GM12878 (cell line): ENCODE results near the gene PIGU. TPM values are rescaled to one million over a fixed set of nuclear protein-coding genes. Genes with fewer than 3 reads are reported as not detected.

Experiments used
- ATAC-seq: fragments of 200-7000 bp; cut with Tn5 transposase; 3 replicates; pipeline ENCODE4 v1.9.1; 2020; ENCODE audit warnings: mild to moderate bottlenecking, moderate library complexity
- BruUV-seq: library from RNA; stranded (reverse); fragments of 400-500 nt; replicated peaks from 2 replicates; lab custom pipeline; 2021; lab: Mats Ljungman, UMichigan
- CTCF ChIA-PET: fragments of 300-600 bp; sonication (Branson Sonifier 250); formaldehyde crosslinking; extraction: SDS; loops from one replicate; lab custom pipeline; 2021; ENCODE audit warnings: inconsistent platforms; lab: Yijun Ruan, JAX
- POLR2A ChIA-PET: fragments of 350-600 bp; formaldehyde crosslinking; extraction: SDS; loops from one replicate; lab custom pipeline; 2021; ENCODE audit warnings: inconsistent platforms; lab: Charles Lee
- RAD21 ChIA-PET: fragments of 300-600 bp; sonication (Branson Sonifier 250); formaldehyde crosslinking; loops from one replicate; lab custom pipeline; 2023; ENCODE audit warnings: antibody characterized with exemption; ENCODE audit not compliant: unreplicated experiment; lab: Charles Lee
- SMC1A ChIA-PET: fragments of 300-600 bp; sonication (Branson Sonifier 250); formaldehyde crosslinking; loops from one replicate; lab custom pipeline; 2023; ENCODE audit not compliant: unreplicated experiment, uncharacterized antibody; lab: Charles Lee
- DNase-seq: peaks from one replicate; pipeline ENCODE4 v3.0.0-alpha.2; 2011; ENCODE audit warnings: low read depth, low spot score
- FAIRE-seq: peaks from 3 replicates; lab custom pipeline; 2011; peaks lifted over from hg19 to GRCh38; lab: Jason Lieb, UNC
- H2AFZ ChIP-seq: 2 replicates; pipeline ENCODE4 v1.6.0; 2011; ENCODE audit warnings: low read depth, low read length, control low read depth; ENCODE audit not compliant: control insufficient read depth
- H3K27ac ChIP-seq: 2 replicates; pipeline ENCODE4 v1.5.1; 2011; ENCODE audit warnings: control low read depth; ENCODE audit not compliant: control insufficient read depth, insufficient read depth
- H3K27me3 ChIP-seq, 2 experiments: replicated peaks in 1 of 2; 2 replicates each; pipeline versions ENCODE4 v1.6.0 to v1.6.1; 2011; ENCODE audit warnings: low read length in 1 of 2; ENCODE audit not compliant: control insufficient read depth in 2 of 2, insufficient read depth in 2 of 2
- H3K36me3 ChIP-seq, 2 experiments: 2 replicates each; pipeline ENCODE4 v1.5.1; 2011; ENCODE audit warnings: low read length in 1 of 2; ENCODE audit not compliant: control insufficient read depth in 2 of 2, insufficient read depth in 2 of 2
- H3K4me1 ChIP-seq: 2 replicates; pipeline ENCODE4 v1.6.1; 2011; ENCODE audit warnings: mild to moderate bottlenecking, low read length, moderate library complexity, mixed read lengths; ENCODE audit not compliant: control insufficient read depth, insufficient read depth
- H3K4me2 ChIP-seq: 2 replicates; pipeline ENCODE4 v1.6.0; 2011; ENCODE audit warnings: control low read depth; ENCODE audit not compliant: control insufficient read depth, insufficient read depth
- H3K4me3 ChIP-seq: fragments of 200-600 bp; sonication (generic); 2 replicates; pipeline ENCODE4 v1.5.1; 2016
- H3K79me2 ChIP-seq: 2 replicates; pipeline ENCODE4 v1.6.0; 2011; ENCODE audit warnings: low read length; ENCODE audit not compliant: control insufficient read depth, insufficient read depth
- H3K9ac ChIP-seq: 2 replicates; pipeline ENCODE4 v1.8.0; 2011; ENCODE audit warnings: low read length, control low read depth, mixed read lengths; ENCODE audit not compliant: control insufficient read depth, insufficient read depth
- H3K9me3 ChIP-seq: replicated peaks from 3 replicates; pipeline ENCODE4 v1.5.1; 2011; ENCODE audit warnings: mild to moderate bottlenecking, low read length; ENCODE audit not compliant: control insufficient read depth, insufficient read depth
- H4K20me1 ChIP-seq: 2 replicates; pipeline ENCODE4 v1.6.0; 2011; ENCODE audit not compliant: control insufficient read depth, insufficient read depth
- ATF7 ChIP-seq: fragments of 450-650 bp; IDR thresholded peaks from 2 replicates; pipeline ENCODE4 v1.6.1; 2016; ENCODE audit warnings: low read depth, mild to moderate bottlenecking
- BCL11A ChIP-seq: IDR thresholded peaks from 2 replicates; pipeline ENCODE4 v1.6.1; 2011; ENCODE audit warnings: low read depth, low read length
- CHD1 ChIP-seq: IDR thresholded peaks from 2 replicates; pipeline ENCODE4 v1.6.1; 2012; ENCODE audit warnings: low read depth, low read length, improper control_type of control experiment
- DPF2 ChIP-seq: fragments of 450-650 bp; IDR thresholded peaks from 2 replicates; pipeline ENCODE4 v1.6.1; 2017; ENCODE audit warnings: mild to moderate bottlenecking
- EED ChIP-seq: sonication (generic); IDR thresholded peaks from 2 replicates; pipeline ENCODE4 v1.6.1; 2016; ENCODE audit warnings: antibody characterized with exemption, low read depth
- EP300 ChIP-seq, 2 experiments: fragments of 150-350 bp in 1 of 2; IDR thresholded peaks; 2 replicates each; pipeline ENCODE4 v1.6.1; 2011 to 2012; ENCODE audit warnings: low read depth in 2 of 2, low read length in 2 of 2, borderline replicate concordance in 1 of 2, improper control_type of control experiment in 1 of 2, inconsistent platforms in 1 of 2; ENCODE audit not compliant: control insufficient read depth in 1 of 2
- FOXM1 ChIP-seq: IDR thresholded peaks from 2 replicates; pipeline ENCODE4 v1.6.1; 2012; ENCODE audit warnings: low read depth, mild to moderate bottlenecking, inconsistent platforms, low read length, moderate library complexity
- GATAD2B ChIP-seq: fragments of 450-650 bp; conservative IDR thresholded peaks from 2 replicates; pipeline ENCODE4 v1.6.1; 2017; ENCODE audit warnings: low read depth, mild to moderate bottlenecking, moderate library complexity
- HDAC6 ChIP-seq: fragments of 200-600 bp; sonication (generic); IDR thresholded peaks from one replicate; pipeline ENCODE4 v1.8.0; 2017; ENCODE audit warnings: antibody characterized with exemption; ENCODE audit not compliant: unreplicated experiment
- IKZF1 ChIP-seq: fragments of 450-650 bp; conservative IDR thresholded peaks from 2 replicates; pipeline ENCODE4 v1.6.1; 2017; ENCODE audit warnings: antibody characterized with exemption, mild to moderate bottlenecking
- JUNB ChIP-seq: IDR thresholded peaks from 2 replicates; pipeline ENCODE4 v1.6.1; 2016; ENCODE audit warnings: antibody characterized with exemption, mild to moderate bottlenecking
- NFIC ChIP-seq: IDR thresholded peaks from 2 replicates; pipeline ENCODE4 v1.6.1; 2012; ENCODE audit warnings: low read depth, mild to moderate bottlenecking, inconsistent platforms, low read length, moderate library complexity
- RCOR1 ChIP-seq: conservative IDR thresholded peaks from 2 replicates; pipeline ENCODE4 v1.6.1; 2012; ENCODE audit warnings: low read depth, low read length, improper control_type of control experiment
- SMAD5 ChIP-seq: IDR thresholded peaks from 2 replicates; pipeline ENCODE4 v1.6.1; 2016; ENCODE audit warnings: antibody characterized with exemption, low read depth
- ZNF207 ChIP-seq: fragments of 450-650 bp; IDR thresholded peaks from 2 replicates; pipeline ENCODE4 v1.6.1; 2014; ENCODE audit warnings: antibody characterized with exemption, mild to moderate bottlenecking, borderline replicate concordance
- WGBS: methylation state at CpG from one replicate; pipeline ENCODE4 v1.1.6; 2016; ENCODE audit warnings: low lambda C conversion rate; ENCODE audit not compliant: insufficient replicate concordance, insufficient coverage; ENCODE audit errors: missing lambda C conversion rate; 5-methylcytosine and 5-hydroxymethylcytosine counted together
- in situ Hi-C: fragments of 300-500 bp; cut with MboI; formaldehyde crosslinking; loops from 9 replicates; pipeline ENCODE4 v1.14.3; 2018; ENCODE audit warnings: mixed read lengths
- intact Hi-C: fragments of 100-400 bp; cut with micrococcal nuclease; formaldehyde crosslinking; loops from one replicate; pipeline ENCODE4 v1.14.2; 2022; ENCODE audit not compliant: unreplicated experiment
- polyA plus RNA-seq, 11 experiments: library from polyadenylated mRNA; depleted of rRNA in 4 of 11; unstranded in 6 of 11; stranded (reverse) in 5 of 11; fragments of >200 nt; fragmentation: Nextera tagmentation in 4 of 11; fragmentation: Illumina TruSeq in 1 of 11; extraction: Ambion mirVana in 4 of 11; extraction: Trizol in 1 of 11; gene quantifications; 1 replicate in 1 of 11; 2 replicates in 10 of 11; pipeline versions ENCODE4 v1.2.1 to v1.2.3, GENCODE V29; 2011 to 2016; ENCODE audit warnings: inconsistent platforms in 2 of 11, missing spikeins in 2 of 11, low read depth in 1 of 11
- total RNA-seq, 4 experiments: library from RNA; depleted of rRNA in 3 of 4; stranded (reverse); fragments of >200 nt in 3 of 4; fragmentation: Illumina TruSeq in 1 of 4; extraction: Trizol in 1 of 4; gene quantifications; 2 replicates each; pipeline versions ENCODE4 v1.2.1 to v1.2.3, GENCODE V29; 2013 to 2021
- TF ChIP-seq, protein P1 (sequence below): fragments of 450-650 bp; formaldehyde crosslinking; IDR thresholded peaks from 2 replicates; pipeline ENCODE4 v1.5.0; 2022; ENCODE audit warnings: mild to moderate bottlenecking, missing genetic modification characterization
- TF ChIP-seq, protein P2 (sequence below): fragments of 450-650 bp; IDR thresholded peaks from 2 replicates; pipeline ENCODE4 v1.6.1; 2017; ENCODE audit warnings: mild to moderate bottlenecking
- TF ChIP-seq, protein P3 (sequence below): IDR thresholded peaks from 2 replicates; pipeline ENCODE4 v1.6.1; 2012; ENCODE audit warnings: low read depth, low read length, improper control_type of control experiment

Gene PIGU
- total and polyA plus RNA-seq, 10 of the 15 experiments (the other 5 are each of a cell fraction or from before 2014, with no cell fraction given), result 4.1 to 88.2 (median 25.0) TPM

DNA sequence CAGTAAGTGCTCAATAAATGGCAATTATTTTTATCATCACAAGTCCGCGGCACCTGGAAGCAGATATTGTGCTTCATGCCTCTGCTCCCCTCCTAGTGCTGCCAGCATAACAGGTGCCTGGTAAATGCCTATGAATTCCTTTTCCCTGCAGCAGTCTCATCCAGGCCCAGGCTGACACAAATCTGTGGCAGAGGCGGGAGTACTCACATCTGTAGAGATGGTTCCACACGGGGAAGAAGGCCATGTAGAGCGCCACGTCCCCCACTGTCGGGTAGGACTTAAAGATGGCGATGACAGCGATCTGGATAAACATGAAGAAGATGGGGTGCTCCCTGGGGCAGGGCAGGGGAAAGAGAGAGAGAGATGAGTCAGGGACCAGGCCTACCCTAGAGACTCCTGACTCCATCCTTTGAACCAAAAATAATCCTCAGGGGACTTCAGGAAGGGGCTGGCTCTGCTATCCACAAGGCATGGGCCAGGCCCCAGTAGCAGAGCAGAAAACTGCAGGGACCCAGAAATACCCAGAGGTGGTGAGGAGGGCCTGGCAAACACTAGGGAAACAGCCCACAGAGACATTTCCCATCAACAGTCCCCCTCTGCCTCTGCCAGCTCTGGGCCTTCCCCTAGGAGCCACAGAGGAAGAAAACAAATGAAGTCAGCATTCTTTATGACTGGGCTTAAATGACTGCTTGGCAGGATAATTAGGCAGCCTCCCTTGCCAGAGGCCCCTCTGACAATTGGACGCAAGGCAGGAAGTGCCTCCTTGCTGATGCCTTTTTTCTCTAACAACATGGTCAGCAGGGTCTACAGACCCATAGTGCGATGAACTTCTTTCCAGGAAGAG lies 95.3 kb downstream of the PIGU start:
- FAIRE-seq (peak; percentile 71), DNase-seq (peak; percentile 21), ATAC-seq (peak; percentile 86)
- Histone ChIP-seq H3K9me3 (no peaks in the 10 kb centered on the region; the same call in 2 of the 3 replicates), H4K20me1 (no peaks in the 10 kb centered on the region), H3K27me3 (no peaks in the 10 kb centered on the region), H3K4me3 (no peak overlapping the region), H2AFZ (no peak overlapping the region), H3K36me3 (peaks cover 2 to 11% of the 10 kb centered on the region in 2 experiments; a peak in 3 of 4 replicates), H3K79me2 (no peaks in the 10 kb centered on the region), H3K9ac (no peak overlapping the region), H3K4me1 (peaks cover 13% of the 10 kb centered on the region), H3K4me2 (no peak overlapping the region), H3K27ac (peak overlapping the region; percentile 33; the same call in 1 of the 2 replicates)
- 53% methylated on average over 11 of the region's 11 CpGs for WGBS
- intact Hi-C loops, result no loop called here
- ChIA-PET CTCF (interaction anchor here (0.8 to 1.4 kb wide), 5 partner anchors 14 to 190 kb away, joined by 3 to 6 read pairs (median 3); no protein-coding TSS in a partner anchor), POLR2A (interaction anchor here (0.6 to 1.9 kb wide), 4 partner anchors 12 to 465 kb away, joined by 3 to 5 read pairs (median 3); no protein-coding TSS in a partner anchor), RAD21 (interaction anchor here (1.0 kb wide), 1 partner anchor 64 kb away, joined by 3 read pairs; no protein-coding TSS in a partner anchor), SMC1A (interaction anchor here (0.5 to 2.3 kb wide), 3 partner anchors 92 to 269 kb away, joined by 3 to 8 read pairs (median 5); no protein-coding TSS in a partner anchor)
- in situ Hi-C loops, result no loop called here
- no TSS peak for BruUV-seq
- no peak for TF ChIP-seq RCOR1
- peak; percentile 79 for TF ChIP-seq ATF7
- peak; percentile 73 for TF ChIP-seq JUNB
- peak; percentile 56; the same call in 1 of the 2 replicates for TF ChIP-seq DPF2
- TF ChIP-seq, protein P1, sequence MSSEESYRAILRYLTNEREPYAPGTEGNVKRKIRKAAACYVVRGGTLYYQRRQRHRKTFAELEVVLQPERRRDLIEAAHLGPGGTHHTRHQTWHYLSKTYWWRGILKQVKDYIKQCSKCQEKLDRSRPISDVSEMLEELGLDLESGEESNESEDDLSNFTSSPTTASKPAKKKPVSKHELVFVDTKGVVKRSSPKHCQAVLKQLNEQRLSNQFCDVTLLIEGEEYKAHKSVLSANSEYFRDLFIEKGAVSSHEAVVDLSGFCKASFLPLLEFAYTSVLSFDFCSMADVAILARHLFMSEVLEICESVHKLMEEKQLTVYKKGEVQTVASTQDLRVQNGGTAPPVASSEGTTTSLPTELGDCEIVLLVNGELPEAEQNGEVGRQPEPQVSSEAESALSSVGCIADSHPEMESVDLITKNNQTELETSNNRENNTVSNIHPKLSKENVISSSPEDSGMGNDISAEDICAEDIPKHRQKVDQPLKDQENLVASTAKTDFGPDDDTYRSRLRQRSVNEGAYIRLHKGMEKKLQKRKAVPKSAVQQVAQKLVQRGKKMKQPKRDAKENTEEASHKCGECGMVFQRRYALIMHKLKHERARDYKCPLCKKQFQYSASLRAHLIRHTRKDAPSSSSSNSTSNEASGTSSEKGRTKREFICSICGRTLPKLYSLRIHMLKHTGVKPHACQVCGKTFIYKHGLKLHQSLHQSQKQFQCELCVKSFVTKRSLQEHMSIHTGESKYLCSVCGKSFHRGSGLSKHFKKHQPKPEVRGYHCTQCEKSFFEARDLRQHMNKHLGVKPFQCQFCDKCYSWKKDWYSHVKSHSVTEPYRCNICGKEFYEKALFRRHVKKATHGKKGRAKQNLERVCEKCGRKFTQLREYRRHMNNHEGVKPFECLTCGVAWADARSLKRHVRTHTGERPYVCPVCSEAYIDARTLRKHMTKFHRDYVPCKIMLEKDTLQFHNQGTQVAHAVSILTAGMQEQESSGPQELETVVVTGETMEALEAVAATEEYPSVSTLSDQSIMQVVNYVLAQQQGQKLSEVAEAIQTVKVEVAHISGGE (CRISPR knock-in tag), result no peak
- TF ChIP-seq, protein P2, sequence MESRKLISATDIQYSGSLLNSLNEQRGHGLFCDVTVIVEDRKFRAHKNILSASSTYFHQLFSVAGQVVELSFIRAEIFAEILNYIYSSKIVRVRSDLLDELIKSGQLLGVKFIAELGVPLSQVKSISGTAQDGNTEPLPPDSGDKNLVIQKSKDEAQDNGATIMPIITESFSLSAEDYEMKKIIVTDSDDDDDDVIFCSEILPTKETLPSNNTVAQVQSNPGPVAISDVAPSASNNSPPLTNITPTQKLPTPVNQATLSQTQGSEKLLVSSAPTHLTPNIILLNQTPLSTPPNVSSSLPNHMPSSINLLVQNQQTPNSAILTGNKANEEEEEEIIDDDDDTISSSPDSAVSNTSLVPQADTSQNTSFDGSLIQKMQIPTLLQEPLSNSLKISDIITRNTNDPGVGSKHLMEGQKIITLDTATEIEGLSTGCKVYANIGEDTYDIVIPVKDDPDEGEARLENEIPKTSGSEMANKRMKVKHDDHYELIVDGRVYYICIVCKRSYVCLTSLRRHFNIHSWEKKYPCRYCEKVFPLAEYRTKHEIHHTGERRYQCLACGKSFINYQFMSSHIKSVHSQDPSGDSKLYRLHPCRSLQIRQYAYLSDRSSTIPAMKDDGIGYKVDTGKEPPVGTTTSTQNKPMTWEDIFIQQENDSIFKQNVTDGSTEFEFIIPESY, result no peak
- TF ChIP-seq HDAC6, result no peak
- peak; percentile 70 for TF ChIP-seq IKZF1
- peak; percentile 36; the same call in 1 of the 2 replicates for TF ChIP-seq NFIC
- TF ChIP-seq, protein P3, sequence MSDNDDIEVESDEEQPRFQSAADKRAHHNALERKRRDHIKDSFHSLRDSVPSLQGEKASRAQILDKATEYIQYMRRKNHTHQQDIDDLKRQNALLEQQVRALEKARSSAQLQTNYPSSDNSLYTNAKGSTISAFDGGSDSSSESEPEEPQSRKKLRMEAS, result no peak
- no peak for TF ChIP-seq ZNF207
- TF ChIP-seq GATAD2B, result peak; percentile 33; the same call in 1 of the 2 replicates
- TF ChIP-seq EED, result peak; percentile 61
- TF ChIP-seq SMAD5, result no peak
- TF ChIP-seq FOXM1, result peak; percentile 30; the same call in 1 of the 2 replicates
- no peak for TF ChIP-seq CHD1
- peak; percentile 60 for TF ChIP-seq BCL11A
- TF ChIP-seq EP300 (IDR thresholded peaks at IDR 0.05; ENCODE audit: borderline replicate concordance in 1 of 2, control insufficient read depth in 1 of 2, low read depth in 2 of 2, low read length in 2 of 2), result 0 out of 4 replicates have a peak, but pooled peaks of 1 of the 2 experiments have one; percentile 18
